Activated naive CD8-positive, alpha-beta T cell treated with anti-CD3 and anti-CD28 coated beads for 36 hours (primary cell): ENCODE data around the gene PI4KA. TPM values are rescaled to one million over a fixed set of nuclear protein-coding genes. Genes with fewer than 3 reads are reported as not detected.
"Not testable (repeated sequence)": the region's sequence is repeated elsewhere in the genome, so short reads cannot be mapped to it uniquely, and the experiment has no call there.

Source experiments
- DNase-seq: peaks from one replicate; pipeline ENCODE4 v3.0.0; 2021
- H3K27ac Mint-ChIP-seq: one replicate; pipeline ENCODE4 v1.8.0; 2022; ENCODE audit warnings: mild to moderate bottlenecking, moderate library complexity, mixed read lengths
- H3K27me3 Mint-ChIP-seq: one replicate; pipeline ENCODE4 v1.8.0; 2022; ENCODE audit warnings: mild to moderate bottlenecking, mixed read lengths
- H3K36me3 Mint-ChIP-seq: one replicate; pipeline ENCODE4 v1.8.0; 2021; ENCODE audit warnings: mild to moderate bottlenecking, mixed read lengths
- H3K4me1 Mint-ChIP-seq: one replicate; pipeline ENCODE4 v1.8.0; 2021; ENCODE audit warnings: mixed read lengths
- H3K4me3 Mint-ChIP-seq: one replicate; pipeline ENCODE4 v1.8.0; 2022; ENCODE audit warnings: mild to moderate bottlenecking, moderate library complexity, mixed read lengths
- H3K9me3 Mint-ChIP-seq: one replicate; pipeline ENCODE4 v1.8.0; 2022; ENCODE audit warnings: mixed read lengths
- total RNA-seq, 2 experiments: library from RNA; stranded (reverse); gene quantifications; one replicate each; pipeline ENCODE4 v1.2.3, GENCODE V29; 2021

PI4KA gene
- total RNA-seq, 2 experiments from 2014 or later, result 49.3 to 51.3 TPM

DNA sequence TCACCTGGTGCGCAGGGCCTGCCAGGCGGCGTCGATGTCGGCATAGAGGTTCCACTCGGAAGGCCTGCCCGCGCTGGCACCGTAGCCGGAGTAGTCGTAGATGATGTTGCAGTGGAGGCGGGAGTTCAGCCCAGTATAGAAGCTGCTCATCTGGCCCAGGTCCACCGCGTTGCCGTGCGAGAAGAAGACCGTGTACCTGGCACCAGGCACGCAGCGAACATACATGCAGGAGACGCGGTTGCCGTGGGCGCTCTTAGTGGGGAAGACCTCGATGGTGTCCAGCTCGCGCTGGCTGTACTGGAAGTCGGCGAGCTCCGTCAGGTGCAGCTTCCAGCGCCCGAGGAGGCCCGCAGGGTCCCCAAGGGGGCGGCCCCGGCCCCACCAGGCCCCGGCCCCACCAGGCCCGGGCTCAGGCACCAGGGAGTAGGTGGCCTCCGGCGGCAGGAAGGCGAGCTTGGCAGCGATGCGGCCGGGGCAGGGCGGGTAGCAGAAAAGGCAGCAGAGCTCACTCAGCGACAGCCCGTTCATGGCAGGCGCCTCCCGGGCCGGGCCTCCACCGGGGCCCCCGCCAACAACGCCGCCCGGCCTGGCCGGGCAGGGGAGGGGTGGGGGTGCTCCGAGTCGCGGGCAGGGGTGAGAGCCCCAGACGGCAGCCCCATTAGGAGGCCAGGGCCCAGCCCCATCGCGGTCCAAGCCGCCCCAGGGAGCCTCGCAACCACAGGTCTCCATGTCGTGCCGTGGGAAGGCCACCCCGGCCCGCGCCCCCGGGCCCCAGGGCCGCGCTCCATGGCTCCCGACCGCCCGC, 188.0 kb downstream of the PI4KA start:
- H3K4me1 Mint-ChIP-seq, H3K9me3 Mint-ChIP-seq, H3K27ac Mint-ChIP-seq, H3K4me3 Mint-ChIP-seq, H3K36me3 Mint-ChIP-seq: not testable (repeated sequence)
- peak; percentile 8 for DNase-seq
- H3K27me3 Mint-ChIP-seq, result peaks cover 24% of the 10 kb centered on the region

DNA sequence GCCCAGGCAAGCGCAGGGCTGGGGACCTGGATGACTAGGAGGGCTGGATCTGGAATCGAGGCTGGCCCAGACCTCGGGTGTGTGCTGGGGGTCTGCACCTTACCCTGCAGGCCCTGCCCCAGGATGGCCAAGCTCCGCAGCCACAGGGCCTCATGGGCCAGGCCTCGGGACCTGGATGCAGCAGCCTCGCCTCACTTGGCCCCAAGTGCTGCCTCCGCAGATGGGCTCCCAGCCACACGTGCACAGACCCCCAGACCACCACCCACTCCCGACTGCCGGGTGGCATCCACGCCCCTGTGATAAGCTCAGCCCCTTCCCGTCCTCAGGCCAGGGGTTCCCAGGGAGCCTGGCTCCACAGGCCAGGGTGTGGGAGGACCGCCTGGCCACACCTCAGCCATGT, 188.7 kb downstream of the PI4KA start:
- peaks cover 23% of the 10 kb centered on the region for H3K27me3 Mint-ChIP-seq
- DNase-seq, H3K27ac Mint-ChIP-seq, H3K36me3 Mint-ChIP-seq, H3K4me3 Mint-ChIP-seq, H3K4me1 Mint-ChIP-seq, H3K9me3 Mint-ChIP-seq: not testable (repeated sequence)

DNA sequence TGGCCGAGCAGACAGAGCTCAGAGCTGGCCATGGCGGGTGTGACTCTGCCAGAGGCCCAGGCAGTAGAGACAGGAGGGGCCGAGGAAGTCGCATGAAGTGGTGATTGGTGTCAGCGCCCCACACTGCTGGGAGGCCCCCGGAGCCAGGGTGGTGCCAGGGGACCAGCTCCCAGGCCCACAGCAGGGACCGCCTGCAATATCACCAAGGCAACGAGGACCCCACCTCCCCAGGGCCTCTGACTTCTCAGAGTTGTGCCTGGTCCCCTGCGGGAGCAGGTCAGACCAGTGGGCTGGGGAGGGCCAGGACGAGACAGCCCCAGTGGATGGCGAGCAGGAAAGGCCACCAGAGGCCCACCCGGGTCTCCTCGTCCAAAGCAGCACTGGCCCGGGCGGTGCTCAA, 189.1 kb downstream of the PI4KA start:
- H3K4me3 Mint-ChIP-seq, H3K27ac Mint-ChIP-seq, H3K9me3 Mint-ChIP-seq, H3K36me3 Mint-ChIP-seq, H3K4me1 Mint-ChIP-seq, DNase-seq: not testable (repeated sequence)
- H3K27me3 Mint-ChIP-seq, result peaks cover 23% of the 10 kb centered on the region

DNA sequence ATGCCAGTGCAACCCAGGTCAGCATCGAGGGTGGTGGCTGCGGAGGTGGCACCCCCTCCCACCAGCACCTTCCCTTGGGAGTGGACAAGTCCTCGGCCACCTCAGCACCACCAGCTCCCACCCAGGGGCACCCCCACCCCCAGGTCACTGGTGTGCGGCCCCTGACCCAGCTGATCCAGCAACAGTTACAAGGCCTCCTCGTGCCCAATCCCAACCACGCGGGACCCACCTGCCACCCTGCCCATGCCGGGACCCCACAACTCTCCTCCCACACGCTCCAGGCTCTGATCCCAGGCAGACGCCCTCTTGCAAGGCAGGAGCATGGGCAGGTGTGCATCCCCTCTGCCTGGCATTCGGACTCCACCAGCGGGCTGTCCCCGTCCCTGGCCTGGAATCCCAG, 189.8 kb downstream of the PI4KA start:
- DNase-seq, H3K9me3 Mint-ChIP-seq, H3K4me1 Mint-ChIP-seq, H3K36me3 Mint-ChIP-seq, H3K4me3 Mint-ChIP-seq, H3K27ac Mint-ChIP-seq: not testable (repeated sequence)
- peaks cover 18% of the 10 kb centered on the region for H3K27me3 Mint-ChIP-seq

DNA sequence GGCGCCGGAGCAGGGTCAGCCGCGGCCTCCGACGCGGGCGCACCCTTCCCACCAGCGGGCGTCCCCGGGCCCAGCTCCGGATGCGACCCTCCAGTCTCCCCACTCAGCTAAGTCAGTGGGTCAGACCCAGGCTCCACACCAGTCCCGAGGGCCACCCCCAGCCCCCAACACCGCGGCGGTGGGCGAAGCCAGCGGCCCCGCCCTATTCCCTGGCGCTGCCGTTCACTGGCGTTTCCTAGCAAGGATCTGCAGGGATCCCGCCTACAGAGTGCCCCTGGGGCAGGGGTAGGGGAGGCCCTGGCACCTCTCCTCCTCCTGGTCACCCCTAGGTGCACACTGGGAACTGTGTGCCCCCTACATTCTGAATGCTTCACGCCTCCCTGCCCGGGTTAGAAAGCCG, 190.4 kb downstream of the PI4KA start:
- peaks cover 13% of the 10 kb centered on the region for H3K27me3 Mint-ChIP-seq
- H3K4me1 Mint-ChIP-seq, H3K4me3 Mint-ChIP-seq, H3K36me3 Mint-ChIP-seq, H3K27ac Mint-ChIP-seq, H3K9me3 Mint-ChIP-seq, DNase-seq: not testable (repeated sequence)

DNA sequence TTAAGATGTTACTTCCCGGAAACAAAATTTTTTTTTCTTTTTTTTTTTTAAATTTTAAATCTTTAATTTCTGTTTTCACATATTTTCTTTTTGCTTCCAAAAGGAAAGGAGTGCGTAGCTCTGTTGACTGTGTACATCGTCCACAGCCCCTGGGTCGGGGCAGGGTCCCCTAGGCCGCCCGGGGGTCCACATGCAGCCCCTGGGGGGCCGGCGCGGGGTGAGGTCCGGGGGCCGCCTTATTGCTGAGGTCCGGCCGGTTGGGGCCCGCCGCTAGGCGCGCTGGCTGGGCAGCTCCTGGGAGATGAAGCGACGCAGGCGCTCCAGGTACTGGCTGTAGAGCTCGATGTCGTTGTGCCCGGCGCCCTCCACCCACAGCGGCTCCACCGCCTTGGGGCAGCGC, 191.1 kb downstream of the PI4KA start:
- not testable (repeated sequence) for H3K9me3 Mint-ChIP-seq, DNase-seq

DNA sequence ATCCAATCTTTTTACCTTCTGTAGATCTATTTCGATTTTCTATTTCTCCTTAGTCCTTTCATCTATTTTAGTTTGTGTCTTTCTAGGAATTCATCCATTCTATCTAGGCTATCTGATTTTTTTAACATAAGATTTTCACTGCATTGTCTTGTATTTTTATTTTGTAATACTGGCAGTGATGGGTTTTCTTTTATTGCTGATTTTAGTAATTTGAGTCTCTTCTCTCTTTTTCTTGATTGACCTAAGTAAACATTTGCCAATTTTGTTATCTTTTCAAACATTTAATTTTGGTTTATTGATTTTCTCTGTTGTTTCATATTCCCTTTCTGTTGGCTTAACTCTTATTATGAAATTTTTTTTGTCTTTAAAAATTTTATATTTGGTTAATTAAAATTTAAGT, 192.1 kb downstream of the PI4KA start:
- no peak for DNase-seq
- Mint-ChIP-seq H3K4me3 (no peak overlapping the region), H3K27me3 (peaks cover 10% of the 10 kb centered on the region), H3K36me3 (no peaks in the 10 kb centered on the region), H3K27ac (no peak overlapping the region), H3K4me1 (no peaks in the 10 kb centered on the region), H3K9me3 (peaks cover 3% of the 10 kb centered on the region)

More for the DNA sequence above, 191.1 kb downstream of the PI4KA start:
- H3K27me3 Mint-ChIP-seq, result peaks cover 13% of the 10 kb centered on the region
- not testable (repeated sequence) for H3K27ac Mint-ChIP-seq, H3K4me3 Mint-ChIP-seq, H3K4me1 Mint-ChIP-seq, H3K36me3 Mint-ChIP-seq

DNA sequence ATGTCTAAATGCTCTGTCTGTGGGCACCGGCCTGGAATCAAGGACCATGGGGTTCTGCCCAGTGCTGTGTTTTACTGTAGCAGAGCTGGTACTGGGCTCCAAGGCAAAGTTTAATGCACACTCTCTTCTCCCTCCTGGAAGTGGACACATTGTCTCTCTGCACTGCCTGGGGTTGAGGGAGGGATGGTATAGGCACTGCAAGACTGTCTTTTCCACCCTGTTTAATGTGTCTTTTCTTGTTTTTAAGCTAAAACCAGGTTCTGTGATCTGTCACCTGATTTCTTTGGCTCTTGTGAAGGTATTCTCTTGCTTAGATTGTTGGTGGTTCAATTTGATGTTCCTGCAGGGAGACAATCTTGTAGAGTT, 194.0 kb downstream of the PI4KA start:
- DNase-seq, result no peak
- H3K27ac Mint-ChIP-seq, result no peak overlapping the region
- H3K9me3 Mint-ChIP-seq, result peaks cover 3% of the 10 kb centered on the region
- H3K27me3 Mint-ChIP-seq, result peaks cover 10% of the 10 kb centered on the region
- H3K4me3 Mint-ChIP-seq, result no peak overlapping the region
- H3K4me1 Mint-ChIP-seq, result no peaks in the 10 kb centered on the region
- no peaks in the 10 kb centered on the region for H3K36me3 Mint-ChIP-seq

DNA sequence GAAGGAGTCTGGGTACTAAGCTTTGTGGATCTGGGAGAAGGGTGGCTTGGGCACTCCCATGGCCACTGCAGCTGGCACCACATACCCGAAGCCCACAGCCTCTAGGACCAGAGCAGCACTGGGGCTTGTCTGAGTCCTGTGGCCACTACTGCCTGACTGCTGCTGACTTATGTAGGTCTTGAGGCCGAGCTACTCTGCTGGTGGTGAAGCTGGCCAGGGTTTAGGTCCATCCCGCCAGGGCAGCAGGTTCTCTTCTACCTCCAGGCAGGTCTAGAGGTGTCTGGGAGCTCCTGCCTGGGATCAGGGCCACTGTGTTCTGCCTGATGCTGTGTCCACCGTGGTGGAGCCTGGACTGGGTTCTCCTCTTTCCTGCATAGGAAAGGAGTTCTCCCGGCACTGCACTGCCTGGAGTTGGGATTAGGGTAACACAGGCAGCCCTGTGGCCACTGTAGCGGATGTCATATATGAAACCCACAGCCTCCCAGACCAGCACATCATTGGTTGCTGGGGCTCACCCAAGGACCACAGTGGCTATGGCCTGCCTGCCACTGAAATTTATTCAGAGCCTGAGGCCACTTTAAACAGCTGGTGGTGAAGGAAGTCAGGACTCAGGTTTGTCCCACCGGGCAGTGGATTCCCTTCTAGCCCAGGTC, 194.5 kb downstream of the PI4KA start:
- no peak for DNase-seq
- Mint-ChIP-seq H3K27me3 (peaks cover 13% of the 10 kb centered on the region), H3K4me1 (no peaks in the 10 kb centered on the region), H3K9me3 (peaks cover 3% of the 10 kb centered on the region), H3K4me3 (no peak overlapping the region), H3K36me3 (no peaks in the 10 kb centered on the region), H3K27ac (no peak overlapping the region)

DNA sequence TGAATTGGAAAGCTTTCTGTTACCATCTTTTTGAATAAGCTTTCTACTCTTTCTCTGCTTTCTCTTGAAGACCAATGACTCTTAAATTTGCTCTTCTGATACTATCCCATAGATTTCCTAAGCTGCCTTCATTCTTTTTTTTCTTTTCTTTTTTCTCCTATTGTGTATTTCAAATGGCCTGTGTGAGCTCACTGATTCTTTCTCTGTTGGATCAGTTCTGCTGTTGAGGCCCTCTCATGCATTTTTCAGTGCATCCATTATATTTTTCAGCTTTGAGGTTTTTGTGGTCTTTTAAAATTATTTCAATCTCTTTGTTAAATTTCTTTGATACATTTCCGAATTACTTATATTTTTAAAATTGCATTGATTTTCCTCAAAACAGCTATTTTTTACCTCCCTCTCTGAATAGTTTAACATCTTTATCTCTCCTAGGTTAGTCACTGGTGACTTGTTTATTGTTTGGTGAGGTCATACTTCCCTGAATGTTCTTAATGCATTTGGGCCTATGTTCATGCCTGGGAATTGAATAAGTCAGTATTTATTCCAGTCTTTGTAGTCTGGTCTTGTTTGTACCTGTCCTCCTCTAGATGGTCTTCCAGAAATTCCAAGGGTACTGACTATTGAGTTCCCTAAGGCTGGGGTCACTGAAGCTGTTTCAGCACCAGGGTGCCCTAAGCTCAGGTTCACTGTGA, 195.3 kb downstream of the PI4KA start:
- Mint-ChIP-seq H3K36me3 (no peaks in the 10 kb centered on the region), H3K27ac (no peak overlapping the region), H3K4me1 (no peaks in the 10 kb centered on the region), H3K4me3 (no peak overlapping the region), H3K9me3 (peaks cover 3% of the 10 kb centered on the region), H3K27me3 (peaks cover 21% of the 10 kb centered on the region)
- no peak for DNase-seq

DNA sequence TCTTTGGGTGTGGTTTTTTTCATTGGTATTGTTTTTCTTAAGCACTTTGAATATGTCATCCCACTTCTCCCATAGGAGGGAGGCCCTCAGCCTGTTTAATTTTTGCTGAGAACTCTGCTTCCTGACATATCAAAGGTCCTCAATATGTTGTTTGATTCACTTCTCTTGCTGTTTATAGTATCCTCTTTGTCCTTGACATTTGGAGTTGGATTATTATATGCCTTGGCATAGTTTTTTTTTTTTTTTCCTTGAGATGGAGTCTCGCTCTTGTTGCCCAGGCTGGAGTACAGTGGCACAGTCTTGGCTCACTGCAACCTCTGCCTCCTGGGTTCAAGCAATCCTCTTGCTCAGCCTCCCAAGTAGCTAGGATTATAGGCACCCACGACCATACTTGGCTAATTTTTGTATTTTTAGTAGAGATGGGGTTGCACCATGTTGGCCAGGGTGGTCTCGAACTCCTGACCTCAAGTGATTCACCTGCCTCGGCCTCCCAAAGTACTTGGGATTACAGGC, 196.0 kb downstream of the PI4KA start:
- peaks cover 25% of the 10 kb centered on the region for H3K27me3 Mint-ChIP-seq
- H3K27ac Mint-ChIP-seq, H3K9me3 Mint-ChIP-seq, DNase-seq, H3K4me1 Mint-ChIP-seq, H3K4me3 Mint-ChIP-seq, H3K36me3 Mint-ChIP-seq: not testable (repeated sequence)

DNA sequence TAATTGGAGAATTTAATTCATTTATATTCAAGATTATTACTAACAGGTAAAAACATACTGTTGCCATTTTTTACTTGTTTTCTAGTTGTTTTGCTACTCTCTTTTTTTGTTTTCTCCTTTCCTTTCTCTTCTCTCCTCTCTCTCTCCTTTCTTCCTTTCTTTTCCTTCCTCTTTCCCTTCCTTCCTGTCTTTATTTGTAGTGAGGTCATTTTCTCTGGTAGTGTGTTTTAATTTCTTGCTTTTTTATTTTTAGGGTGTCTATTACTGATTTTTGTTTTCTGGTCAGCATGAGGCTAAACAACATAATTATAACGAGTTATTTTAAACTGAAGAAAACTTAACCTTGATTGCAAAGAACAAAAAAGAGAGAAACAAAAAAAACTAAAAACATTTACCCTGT, 197.1 kb downstream of the PI4KA start:
- Mint-ChIP-seq H3K27me3 (peaks cover 25% of the 10 kb centered on the region), H3K27ac (no peak overlapping the region), H3K36me3 (no peaks in the 10 kb centered on the region), H3K9me3 (peaks cover 3% of the 10 kb centered on the region), H3K4me3 (no peak overlapping the region), H3K4me1 (no peaks in the 10 kb centered on the region)
- DNase-seq, result no peak

DNA sequence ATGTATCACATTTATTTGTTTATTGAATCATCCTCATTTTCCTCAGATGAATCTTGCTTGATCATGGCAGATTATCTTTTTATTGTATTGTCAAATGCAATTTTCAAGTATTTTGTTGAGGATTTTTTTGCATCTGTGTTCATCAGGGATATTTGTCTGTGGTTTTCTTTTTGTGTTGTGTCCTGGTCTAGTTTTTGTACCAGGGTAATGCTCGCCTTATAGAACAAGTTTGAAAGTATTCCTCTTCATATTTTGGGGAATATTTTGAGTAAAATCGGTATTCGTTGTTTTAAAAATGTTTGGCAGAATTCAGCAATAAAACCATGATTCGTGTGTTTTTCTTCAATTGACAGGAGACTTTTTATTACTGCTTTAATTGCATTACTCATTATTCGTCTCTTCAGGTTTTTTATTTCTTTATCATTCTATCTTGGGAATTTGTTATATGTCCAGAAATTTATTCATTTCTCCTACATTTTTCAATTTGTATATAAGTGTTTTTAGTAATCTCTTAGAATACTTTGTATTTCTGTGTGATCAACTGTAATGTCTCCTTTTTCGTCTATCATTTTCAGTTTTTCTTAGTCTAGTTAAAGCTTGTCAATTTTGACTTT, 198.1 kb downstream of the PI4KA start:
- Mint-ChIP-seq H3K36me3 (no peaks in the 10 kb centered on the region), H3K27ac (no peak overlapping the region), H3K4me1 (no peaks in the 10 kb centered on the region), H3K9me3 (peaks cover 3% of the 10 kb centered on the region), H3K27me3 (peaks cover 25% of the 10 kb centered on the region), H3K4me3 (no peak overlapping the region)
- no peak for DNase-seq

DNA sequence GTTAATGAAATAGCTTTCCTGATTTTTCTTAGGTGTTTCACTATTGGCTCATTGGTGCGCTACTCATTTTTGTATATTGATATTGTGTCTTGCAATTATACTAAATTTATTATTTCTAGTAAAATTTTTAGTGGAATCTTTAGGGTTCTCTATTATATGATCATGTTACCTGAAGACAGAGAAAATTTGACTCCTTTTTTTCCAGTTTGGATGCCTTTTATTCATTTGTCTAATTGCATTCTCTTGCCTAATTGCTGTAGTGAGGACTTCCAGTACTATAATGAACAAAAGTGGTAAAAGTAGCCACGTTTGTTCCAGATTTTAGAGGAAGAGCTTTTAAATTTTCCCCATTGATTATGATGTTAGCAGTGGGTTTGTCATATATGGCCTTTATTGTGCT, 198.7 kb downstream of the PI4KA start:
- H3K4me1 Mint-ChIP-seq, result no peaks in the 10 kb centered on the region

DNA sequence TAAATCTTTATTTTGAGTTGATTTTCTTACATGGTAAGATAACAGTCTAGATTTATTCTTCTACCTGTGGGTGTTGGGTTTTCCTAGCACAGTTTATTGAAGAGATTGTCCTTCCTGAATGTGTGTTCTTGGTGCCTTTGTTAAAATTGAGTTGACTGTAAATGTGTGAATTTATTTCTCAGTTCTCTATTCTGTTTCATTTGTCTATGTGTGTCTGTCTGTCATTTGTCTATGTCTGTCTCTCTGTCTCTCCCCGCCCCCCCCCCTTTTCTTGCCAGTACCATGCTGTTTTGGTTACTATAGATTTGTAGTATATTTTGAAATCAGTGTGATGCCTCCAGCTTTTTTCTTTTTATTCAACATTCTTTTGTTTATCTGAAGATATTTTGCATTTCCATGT, 199.4 kb downstream of the PI4KA start:
- Mint-ChIP-seq H3K4me3 (no peak overlapping the region), H3K9me3 (peaks cover 3% of the 10 kb centered on the region), H3K4me1 (no peaks in the 10 kb centered on the region), H3K27me3 (peaks cover 25% of the 10 kb centered on the region), H3K36me3 (no peaks in the 10 kb centered on the region), H3K27ac (no peak overlapping the region)
- no peak for DNase-seq

More for the DNA sequence above, 198.7 kb downstream of the PI4KA start:
- DNase-seq, result no peak
- Mint-ChIP-seq H3K36me3 (no peaks in the 10 kb centered on the region), H3K9me3 (peaks cover 3% of the 10 kb centered on the region), H3K27ac (no peak overlapping the region), H3K27me3 (peaks cover 25% of the 10 kb centered on the region), H3K4me3 (no peak overlapping the region)
